ENCODE results near the gene CFAP73. TPM values are rescaled to one million over a fixed set of nuclear protein-coding genes. Genes with fewer than 3 reads are reported as not detected.

The CFAP73 gene
- total RNA-seq, 4 donors from 2014 or later: 0.56 TPM; not detected in 3

DNA sequence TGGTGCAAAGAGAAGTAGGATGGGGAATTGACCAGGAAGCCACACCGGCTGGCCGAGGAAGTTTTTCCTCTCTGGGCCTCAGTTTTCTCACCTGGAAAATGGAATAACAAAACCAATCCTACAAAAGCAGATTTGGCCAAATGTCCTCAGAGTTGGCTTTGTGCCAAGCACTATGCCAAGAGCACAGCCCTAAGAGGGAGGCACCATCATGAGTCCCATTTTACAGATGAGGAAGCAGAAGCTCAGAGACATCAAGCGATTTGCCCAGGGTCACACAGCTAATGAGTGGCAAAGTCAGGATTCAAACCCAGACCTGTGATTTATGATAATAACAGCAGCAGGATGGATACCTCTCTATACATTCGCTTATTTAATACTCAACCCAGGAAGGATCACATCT, 41.2 kb upstream of the CFAP73 start:
- no peak for DNase-seq
- intact Hi-C loops (cut with DNase I): loop anchor here (10.0 kb wide), 1 partner anchor 46 kb away; no protein-coding TSS in a partner anchor
- Histone ChIP-seq H3K4me1 (peaks cover 0 to 6% of the 10 kb centered on the region in 2 donors), H3K9me3 (no peaks in the 10 kb centered on the region), H3K36me3 (peaks cover 0 to 7% of the 10 kb centered on the region in 2 donors), H3K4me3 (replicated peaks in 1 of 3) (no peak overlapping the region), H3K27ac (no peak overlapping the region), H3K27me3 (no peaks in the 10 kb centered on the region)
- TF ChIP-seq, protein P1, sequence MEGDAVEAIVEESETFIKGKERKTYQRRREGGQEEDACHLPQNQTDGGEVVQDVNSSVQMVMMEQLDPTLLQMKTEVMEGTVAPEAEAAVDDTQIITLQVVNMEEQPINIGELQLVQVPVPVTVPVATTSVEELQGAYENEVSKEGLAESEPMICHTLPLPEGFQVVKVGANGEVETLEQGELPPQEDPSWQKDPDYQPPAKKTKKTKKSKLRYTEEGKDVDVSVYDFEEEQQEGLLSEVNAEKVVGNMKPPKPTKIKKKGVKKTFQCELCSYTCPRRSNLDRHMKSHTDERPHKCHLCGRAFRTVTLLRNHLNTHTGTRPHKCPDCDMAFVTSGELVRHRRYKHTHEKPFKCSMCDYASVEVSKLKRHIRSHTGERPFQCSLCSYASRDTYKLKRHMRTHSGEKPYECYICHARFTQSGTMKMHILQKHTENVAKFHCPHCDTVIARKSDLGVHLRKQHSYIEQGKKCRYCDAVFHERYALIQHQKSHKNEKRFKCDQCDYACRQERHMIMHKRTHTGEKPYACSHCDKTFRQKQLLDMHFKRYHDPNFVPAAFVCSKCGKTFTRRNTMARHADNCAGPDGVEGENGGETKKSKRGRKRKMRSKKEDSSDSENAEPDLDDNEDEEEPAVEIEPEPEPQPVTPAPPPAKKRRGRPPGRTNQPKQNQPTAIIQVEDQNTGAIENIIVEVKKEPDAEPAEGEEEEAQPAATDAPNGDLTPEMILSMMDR (IDR thresholded peaks at IDR 0.05): no peak
- TF ChIP-seq POLR2A (IDR thresholded peaks at IDR 0.05): no peak
- 96 to 97% methylated on average over 4 of the region's 4 CpGs for WGBS, 2 donors

DNA sequence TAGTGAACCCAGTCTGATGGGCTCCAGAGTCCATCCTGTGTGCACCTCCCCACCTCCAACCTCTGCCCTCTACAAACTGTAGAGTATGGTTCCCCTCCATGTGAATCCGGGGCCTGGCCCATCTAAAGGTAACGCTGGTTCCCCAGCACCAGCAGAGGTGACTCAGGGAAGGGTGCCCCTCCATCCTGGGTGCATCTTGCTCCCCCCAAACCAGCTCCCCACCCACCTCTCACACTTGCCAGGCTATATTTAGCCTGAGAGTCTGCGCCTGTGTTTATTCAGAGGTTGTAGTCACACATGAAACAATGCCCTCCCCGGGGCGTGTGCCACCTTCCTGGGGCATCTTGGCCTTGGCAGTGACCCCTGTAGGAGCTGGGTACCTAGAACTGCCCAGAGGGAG, 40.2 kb upstream of the CFAP73 start:
- peak; percentile 36 to 45 for DNase-seq
- WGBS, 2 donors: 70 to 76% methylated on average over 4 to 5 of the region's 5 CpGs
- H3K27ac ChIP-seq: peak overlapping the region in 1 of 3 donors; percentile 33
- H3K9me3 ChIP-seq: no peaks in the 10 kb centered on the region
- TF ChIP-seq, protein P1 (IDR thresholded peaks at IDR 0.05): no peak
- TF ChIP-seq POLR2A (IDR thresholded peaks at IDR 0.05): no peak
- peaks cover 0 to 7% of the 10 kb centered on the region in 2 donors for H3K36me3 ChIP-seq
- H3K4me3 ChIP-seq (replicated peaks in 1 of 3): no peak overlapping the region
- intact Hi-C loops (cut with DNase I): loop anchor here (10.0 kb wide), 1 partner anchor 45 kb away; no protein-coding TSS in a partner anchor
- no peaks in the 10 kb centered on the region for H3K27me3 ChIP-seq
- H3K4me1 ChIP-seq: peaks cover 0 to 6% of the 10 kb centered on the region in 2 donors

DNA sequence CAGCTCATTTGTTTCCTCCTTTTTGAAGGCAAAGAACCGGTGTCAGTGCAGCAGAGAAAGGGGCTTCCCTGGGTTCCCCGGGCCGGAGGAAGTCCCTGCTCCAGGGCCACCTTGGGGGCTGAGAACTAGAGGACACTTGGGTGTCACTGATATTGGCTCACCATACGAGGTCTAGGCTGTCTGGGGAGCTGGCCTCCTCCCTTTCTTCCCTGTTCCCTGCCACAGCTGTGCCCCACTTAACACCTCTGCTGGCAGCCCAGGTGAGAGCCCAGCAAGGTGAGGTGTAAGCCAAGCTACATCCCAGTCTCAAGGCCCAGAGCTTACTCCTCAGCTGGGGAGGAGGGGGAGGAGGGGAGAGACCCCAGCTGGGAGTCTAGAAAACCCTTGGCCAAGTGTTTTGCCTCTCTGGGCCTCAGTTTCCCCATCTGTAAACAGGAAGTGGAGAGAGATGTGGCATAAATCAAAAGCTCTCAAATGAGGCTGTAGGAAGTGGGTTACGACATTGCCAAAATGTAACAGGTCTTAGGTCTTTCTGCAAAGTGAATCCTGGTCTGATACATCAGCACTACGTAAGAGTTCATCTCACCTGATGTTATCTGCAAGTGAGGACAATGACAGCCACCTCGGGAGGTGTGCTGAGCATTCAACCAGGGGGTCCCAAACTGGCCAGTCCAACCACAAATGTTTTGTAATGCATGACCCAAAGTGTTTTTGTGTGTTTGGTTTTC, 39.5 kb upstream of the CFAP73 start:
- WGBS, 2 donors: 70 to 76% methylated on average over 7 of the region's 7 CpGs
- H3K4me1 ChIP-seq: peaks cover 0 to 6% of the 10 kb centered on the region in 2 donors
- TF ChIP-seq, protein P1 (IDR thresholded peaks at IDR 0.05): no peak
- no peak for TF ChIP-seq POLR2A (IDR thresholded peaks at IDR 0.05)
- no peaks in the 10 kb centered on the region for H3K9me3 ChIP-seq
- intact Hi-C loops (cut with DNase I): loop anchor here (10.0 kb wide), 1 partner anchor 45 kb away; no protein-coding TSS in a partner anchor
- H3K27me3 ChIP-seq: no peaks in the 10 kb centered on the region
- peak overlapping the region in 2 of 3 donors; percentile 10 to 33 for H3K27ac ChIP-seq
- H3K36me3 ChIP-seq: peaks cover 0 to 7% of the 10 kb centered on the region in 2 donors
- H3K4me3 ChIP-seq (replicated peaks in 1 of 3): no peak overlapping the region
- no peak for DNase-seq

DNA sequence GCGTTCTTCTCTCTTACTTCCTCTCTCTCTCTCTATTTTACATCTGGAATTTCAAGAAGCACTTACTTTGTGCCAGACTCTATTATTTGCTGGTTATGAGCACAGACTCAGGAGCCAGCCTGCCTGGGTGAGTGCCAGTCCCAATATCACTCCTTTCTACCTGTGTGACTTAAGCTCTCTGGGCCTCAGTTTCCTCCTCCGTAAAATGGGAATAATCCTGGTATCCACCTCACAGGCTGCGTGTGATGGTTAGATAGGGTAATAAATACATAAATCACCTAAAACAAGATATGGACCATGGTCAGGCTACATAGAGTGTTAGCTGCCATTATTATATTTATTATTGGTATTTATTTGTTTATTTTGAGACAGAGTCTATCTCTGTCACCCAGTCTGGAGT, 38.3 kb upstream of the CFAP73 start:
- Histone ChIP-seq H3K27me3 (no peaks in the 10 kb centered on the region), H3K27ac (no peak overlapping the region)

More for the DNA sequence above, 38.3 kb upstream of the CFAP73 start:
- DNase-seq: no peak
- TF ChIP-seq, protein P1 (IDR thresholded peaks at IDR 0.05): no peak
- no peak for TF ChIP-seq POLR2A (IDR thresholded peaks at IDR 0.05)
- Histone ChIP-seq H3K9me3 (no peaks in the 10 kb centered on the region), H3K4me3 (replicated peaks in 1 of 3) (no peak overlapping the region), H3K36me3 (peaks cover 0 to 7% of the 10 kb centered on the region in 2 donors), H3K4me1 (peaks cover 0 to 6% of the 10 kb centered on the region in 2 donors)
- intact Hi-C loops (cut with DNase I): no loop called here
- WGBS, 2 donors: 94 to 96% methylated on average over 3 of the region's 3 CpGs
